CD1c-positive myeloid dendritic cell (primary cell): ENCODE data around the gene SIGLEC8.
"Not testable (repeated sequence)": the region's sequence is repeated elsewhere in the genome, so short reads cannot be mapped to it uniquely, and the experiment has no call there.

Experiments
- DNase-seq: peaks from one replicate; pipeline ENCODE4 v3.0.0-alpha.2; 2016; ENCODE audit errors: extremely low spot score

Gene SIGLEC8

GRCh38 chr19:51473009-51473707 lies 14.9 kb upstream of the SIGLEC8 start:
- DNase-seq = peak; percentile 87

GRCh38 chr19:51472607-51473006 lies 14.4 kb upstream of the SIGLEC8 start:
- no peak for DNase-seq

- no peak for DNase-seq
These were observed 13.3 kb upstream of the SIGLEC8 start for GRCh38 chr19:51471527-51471926.

- peak; percentile 28 for DNase-seq
These were observed 12.7 kb upstream of the SIGLEC8 start for GRCh38 chr19:51470966-51471365.

- no peak for DNase-seq
These were observed 11.4 kb upstream of the SIGLEC8 start for GRCh38 chr19:51469629-51470028.

GRCh38 chr19:51469162-51469561 lies 10.9 kb upstream of the SIGLEC8 start:
- no peak for DNase-seq

- DNase-seq = no peak
These were observed 10.3 kb upstream of the SIGLEC8 start for GRCh38 chr19:51468545-51468920.

GRCh38 chr19:51467864-51468544 lies 9.8 kb upstream of the SIGLEC8 start:
- DNase-seq = peak; percentile 37

- peak; percentile 38 for DNase-seq
These were observed 8.5 kb upstream of the SIGLEC8 start for GRCh38 chr19:51466723-51467122.

- not testable (repeated sequence) for DNase-seq
These were observed 5.8 kb upstream of the SIGLEC8 start for GRCh38 chr19:51463976-51464581.

GRCh38 chr19:51462681-51463080 lies 4.4 kb upstream of the SIGLEC8 start:
- DNase-seq = no peak

- no peak for DNase-seq
These were observed 4.0 kb upstream of the SIGLEC8 start for GRCh38 chr19:51462276-51462675.

- peak; percentile 70 for DNase-seq
These were observed 3.5 kb upstream of the SIGLEC8 start for GRCh38 chr19:51461723-51462161.

GRCh38 chr19:51460164-51460992 lies 2.1 kb upstream of the SIGLEC8 start:
- DNase-seq = peak; percentile 63

- no peak for DNase-seq
These were observed 748 bp upstream of the SIGLEC8 start for GRCh38 chr19:51458899-51459505.

- DNase-seq = no peak
These were observed 772 bp downstream of the SIGLEC8 start for GRCh38 chr19:51457351-51458013.

- no peak for DNase-seq
These were observed 1.5 kb downstream of the SIGLEC8 start for GRCh38 chr19:51456541-51457290.

- DNase-seq = no peak
These were observed 7.4 kb downstream of the SIGLEC8 start for GRCh38 chr19:51450730-51451307.

- DNase-seq = no peak
These were observed 9.7 kb downstream of the SIGLEC8 start for GRCh38 chr19:51448411-51449016.

- DNase-seq = no peak
These were observed 10.2 kb downstream of the SIGLEC8 start for GRCh38 chr19:51448011-51448410.
